Measurements from ENCODE around the gene MED15. TPM values are rescaled to one million over a fixed set of nuclear protein-coding genes. Genes with fewer than 3 reads are reported as not detected.

The MED15 gene
- total and polyA plus RNA-seq, 2 experiments from 2014 or later, result 29.2 to 43.5 TPM

GRCh38 chr22:20619045-20619892 lies 111.9 kb downstream of the MED15 start:
- H3K4me1 Mint-ChIP-seq, result no peaks in the 10 kb centered on the region
- H3K36me3 Mint-ChIP-seq (ENCODE audit: low read depth), result no peaks in the 10 kb centered on the region
- TF ChIP-seq ZNF114 (CRISPR knock-in tag; IDR thresholded peaks at IDR 0.05) (no peak), STAT1 (IDR thresholded peaks at IDR 0.05; ENCODE audit: unreplicated experiment) (no peak), EZH2 (IDR thresholded peaks at IDR 0.05; ENCODE audit: low read depth, unreplicated experiment) (no peak), ZNF331 (CRISPR knock-in tag; IDR thresholded peaks at IDR 0.05; ENCODE audit: low read depth) (no peak), POLR2AphosphoS5 (IDR thresholded peaks at IDR 0.05; ENCODE audit: low read depth) (no peak), JUNB (IDR thresholded peaks at IDR 0.05; ENCODE audit: unreplicated experiment) (no peak), REST (IDR thresholded peaks at IDR 0.05; ENCODE audit: unreplicated experiment) (no peak), NANOG (IDR thresholded peaks at IDR 0.05; ENCODE audit: borderline replicate concordance) (no peak), CTCF (conservative IDR thresholded peaks at IDR 0.05; ENCODE audit: low read depth in 2 of 2) (no peak), EZH2phosphoT487 (IDR thresholded peaks at IDR 0.05; ENCODE audit: unreplicated experiment) (no peak), CREB1 (CRISPR knock-in tag; IDR thresholded peaks at IDR 0.05; ENCODE audit: low read depth) (no peak)
- TF ChIP-seq, protein P1, sequence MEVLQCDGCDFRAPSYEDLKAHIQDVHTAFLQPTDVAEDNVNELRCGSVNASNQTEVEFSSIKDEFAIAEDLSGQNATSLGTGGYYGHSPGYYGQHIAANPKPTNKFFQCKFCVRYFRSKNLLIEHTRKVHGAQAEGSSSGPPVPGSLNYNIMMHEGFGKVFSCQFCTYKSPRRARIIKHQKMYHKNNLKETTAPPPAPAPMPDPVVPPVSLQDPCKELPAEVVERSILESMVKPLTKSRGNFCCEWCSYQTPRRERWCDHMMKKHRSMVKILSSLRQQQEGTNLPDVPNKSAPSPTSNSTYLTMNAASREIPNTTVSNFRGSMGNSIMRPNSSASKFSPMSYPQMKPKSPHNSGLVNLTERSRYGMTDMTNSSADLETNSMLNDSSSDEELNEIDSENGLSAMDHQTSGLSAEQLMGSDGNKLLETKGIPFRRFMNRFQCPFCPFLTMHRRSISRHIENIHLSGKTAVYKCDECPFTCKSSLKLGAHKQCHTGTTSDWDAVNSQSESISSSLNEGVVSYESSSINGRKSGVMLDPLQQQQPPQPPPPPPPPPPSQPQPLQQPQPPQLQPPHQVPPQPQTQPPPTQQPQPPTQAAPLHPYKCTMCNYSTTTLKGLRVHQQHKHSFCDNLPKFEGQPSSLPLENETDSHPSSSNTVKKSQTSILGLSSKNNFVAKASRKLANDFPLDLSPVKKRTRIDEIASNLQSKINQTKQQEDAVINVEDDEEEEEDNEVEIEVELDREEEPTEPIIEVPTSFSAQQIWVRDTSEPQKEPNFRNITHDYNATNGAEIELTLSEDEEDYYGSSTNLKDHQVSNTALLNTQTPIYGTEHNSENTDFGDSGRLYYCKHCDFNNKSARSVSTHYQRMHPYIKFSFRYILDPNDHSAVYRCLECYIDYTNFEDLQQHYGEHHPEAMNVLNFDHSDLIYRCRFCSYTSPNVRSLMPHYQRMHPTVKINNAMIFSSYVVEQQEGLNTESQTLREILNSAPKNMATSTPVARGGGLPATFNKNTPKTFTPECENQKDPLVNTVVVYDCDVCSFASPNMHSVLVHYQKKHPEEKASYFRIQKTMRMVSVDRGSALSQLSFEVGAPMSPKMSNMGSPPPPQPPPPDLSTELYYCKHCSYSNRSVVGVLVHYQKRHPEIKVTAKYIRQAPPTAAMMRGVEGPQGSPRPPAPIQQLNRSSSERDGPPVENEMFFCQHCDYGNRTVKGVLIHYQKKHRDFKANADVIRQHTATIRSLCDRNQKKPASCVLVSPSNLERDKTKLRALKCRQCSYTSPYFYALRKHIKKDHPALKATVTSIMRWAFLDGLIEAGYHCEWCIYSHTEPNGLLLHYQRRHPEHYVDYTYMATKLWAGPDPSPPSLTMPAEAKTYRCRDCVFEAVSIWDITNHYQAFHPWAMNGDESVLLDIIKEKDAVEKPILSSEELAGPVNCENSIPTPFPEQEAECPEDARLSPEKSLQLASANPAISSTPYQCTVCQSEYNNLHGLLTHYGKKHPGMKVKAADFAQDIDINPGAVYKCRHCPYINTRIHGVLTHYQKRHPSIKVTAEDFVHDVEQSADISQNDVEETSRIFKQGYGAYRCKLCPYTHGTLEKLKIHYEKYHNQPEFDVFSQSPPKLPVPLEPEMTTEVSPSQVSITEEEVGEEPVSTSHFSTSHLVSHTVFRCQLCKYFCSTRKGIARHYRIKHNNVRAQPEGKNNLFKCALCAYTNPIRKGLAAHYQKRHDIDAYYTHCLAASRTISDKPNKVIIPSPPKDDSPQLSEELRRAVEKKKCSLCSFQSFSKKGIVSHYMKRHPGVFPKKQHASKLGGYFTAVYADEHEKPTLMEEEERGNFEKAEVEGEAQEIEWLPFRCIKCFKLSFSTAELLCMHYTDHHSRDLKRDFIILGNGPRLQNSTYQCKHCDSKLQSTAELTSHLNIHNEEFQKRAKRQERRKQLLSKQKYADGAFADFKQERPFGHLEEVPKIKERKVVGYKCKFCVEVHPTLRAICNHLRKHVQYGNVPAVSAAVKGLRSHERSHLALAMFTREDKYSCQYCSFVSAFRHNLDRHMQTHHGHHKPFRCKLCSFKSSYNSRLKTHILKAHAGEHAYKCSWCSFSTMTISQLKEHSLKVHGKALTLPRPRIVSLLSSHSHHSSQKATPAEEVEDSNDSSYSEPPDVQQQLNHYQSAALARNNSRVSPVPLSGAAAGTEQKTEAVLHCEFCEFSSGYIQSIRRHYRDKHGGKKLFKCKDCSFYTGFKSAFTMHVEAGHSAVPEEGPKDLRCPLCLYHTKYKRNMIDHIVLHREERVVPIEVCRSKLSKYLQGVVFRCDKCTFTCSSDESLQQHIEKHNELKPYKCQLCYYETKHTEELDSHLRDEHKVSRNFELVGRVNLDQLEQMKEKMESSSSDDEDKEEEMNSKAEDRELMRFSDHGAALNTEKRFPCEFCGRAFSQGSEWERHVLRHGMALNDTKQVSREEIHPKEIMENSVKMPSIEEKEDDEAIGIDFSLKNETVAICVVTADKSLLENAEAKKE (CRISPR knock-in tag; IDR thresholded peaks at IDR 0.05), result no peak
- TF ChIP-seq, protein P2, sequence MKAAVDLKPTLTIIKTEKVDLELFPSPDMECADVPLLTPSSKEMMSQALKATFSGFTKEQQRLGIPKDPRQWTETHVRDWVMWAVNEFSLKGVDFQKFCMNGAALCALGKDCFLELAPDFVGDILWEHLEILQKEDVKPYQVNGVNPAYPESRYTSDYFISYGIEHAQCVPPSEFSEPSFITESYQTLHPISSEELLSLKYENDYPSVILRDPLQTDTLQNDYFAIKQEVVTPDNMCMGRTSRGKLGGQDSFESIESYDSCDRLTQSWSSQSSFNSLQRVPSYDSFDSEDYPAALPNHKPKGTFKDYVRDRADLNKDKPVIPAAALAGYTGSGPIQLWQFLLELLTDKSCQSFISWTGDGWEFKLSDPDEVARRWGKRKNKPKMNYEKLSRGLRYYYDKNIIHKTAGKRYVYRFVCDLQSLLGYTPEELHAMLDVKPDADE (IDR thresholded peaks at IDR 0.05), result no peak
- H3F3A ChIP-seq (replicated peaks; ENCODE audit: low read depth), result no peaks in the 10 kb centered on the region
- ATAC-seq (no peak), DNase-seq (ENCODE audit: low spot score) (no peak)
- H4K20me1 ChIP-seq (replicated peaks; ENCODE audit: insufficient read depth), result no peaks in the 10 kb centered on the region
- H3K4me3 ChIP-seq, result no peak overlapping the region
- no peaks in the 10 kb centered on the region for H3K9me2 ChIP-seq (ENCODE audit: insufficient read depth)
- peaks cover 7% of the 10 kb centered on the region for H3K27me3 Mint-ChIP-seq (ENCODE audit: insufficient read depth, low read depth, poor library complexity)
- H2AFZ ChIP-seq, result no peak overlapping the region
- H3K36me3 ChIP-seq (ENCODE audit: insufficient read depth), result no peaks in the 10 kb centered on the region
- no peak overlapping the region for H3K27ac ChIP-seq (ENCODE audit: low read depth)
- H3K4me3 Mint-ChIP-seq, result no peak overlapping the region
- H3K79me2 ChIP-seq (replicated peaks; ENCODE audit: insufficient read depth), result no peaks in the 10 kb centered on the region
- H3K27me3 ChIP-seq (ENCODE audit: insufficient read depth), result no peaks in the 10 kb centered on the region
- no peak overlapping the region for H3K4me2 ChIP-seq
- no peaks in the 10 kb centered on the region for H3K4me1 ChIP-seq (ENCODE audit: insufficient read depth)
- no peak overlapping the region for H3K27ac Mint-ChIP-seq
- H3K9me3 Mint-ChIP-seq, result no peaks in the 10 kb centered on the region
